Esophagus squamous epithelium (tissue), 5 donors: ENCODE results near the gene ADD1. TPM values are rescaled to one million over a fixed set of nuclear protein-coding genes. Genes with fewer than 3 reads are reported as not detected.

Experiments
- DNase-seq: peaks from one replicate; lab custom pipeline; 2025; lab: John Stamatoyannopoulos, UW
- H3K27ac ChIP-seq, 4 donors: fragments of 200-600 bp; sonication (generic); one replicate each; pipeline ENCODE4 v1.5.1; 2016 to 2019; ENCODE audit warnings: mild to moderate bottlenecking in 1 of 4
- H3K27me3 ChIP-seq, 4 donors: fragments of 200-600 bp; sonication (generic); 1 replicate in 3 of 4; 2 replicates in 1 of 4; pipeline versions ENCODE4 v1.5.1 to v1.6.0; 2017 to 2021; ENCODE audit warnings: antibody characterized with exemption in 1 of 4
- H3K36me3 ChIP-seq, 3 donors: fragments of 200-600 bp; sonication (generic); one replicate each; pipeline ENCODE4 v1.5.1; 2016 to 2019
- H3K4me1 ChIP-seq, 3 donors: fragments of 200-600 bp; sonication (generic); one replicate each; pipeline ENCODE4 v1.5.1; 2017 to 2019
- H3K4me3 ChIP-seq, 4 donors: fragments of 200-600 bp; sonication (generic); 1 replicate in 3 of 4; 2 replicates in 1 of 4; pipeline ENCODE4 v1.5.1; 2016 to 2019; ENCODE audit warnings: mild to moderate bottlenecking in 2 of 4, moderate library complexity in 1 of 4
- H3K9me3 ChIP-seq, 3 donors: fragments of 200-600 bp; sonication (generic); one replicate each; pipeline ENCODE4 v1.5.1; 2016 to 2019
- POLR2A ChIP-seq, 4 donors: fragments of 450-650 bp; IDR thresholded peaks; one replicate each; pipeline ENCODE4 v1.6.1; 2017; ENCODE audit warnings: antibody characterized with exemption in 4 of 4, mild to moderate bottlenecking in 4 of 4, moderate library complexity in 3 of 4
- WGBS, 2 donors: methylation state at CpG; one replicate each; pipeline ENCODE4 v1.1.5; 2018; 5-methylcytosine and 5-hydroxymethylcytosine counted together
- intact Hi-C: fragments of 100-400 bp; cut with DNase I; formaldehyde crosslinking; loops from one replicate; pipeline ENCODE4 v1.15.0; 2022
- total RNA-seq, 4 donors: library from RNA; depleted of rRNA; stranded (reverse); fragments of >200 nt; gene quantifications; one replicate each; pipeline ENCODE4 v1.1.0, GENCODE V29; 2016
- TF ChIP-seq, protein P1 (sequence below), 6 experiments: fragments of 450-650 bp in 4 of 6; fragments of 200-600 bp in 2 of 6; sonication (generic) in 2 of 6; IDR thresholded peaks; one replicate each; pipeline ENCODE4 v1.5.1; 2016 to 2019; ENCODE audit warnings: antibody characterized with exemption in 6 of 6, mild to moderate bottlenecking in 4 of 6, moderate library complexity in 4 of 6
- donor health status: DM: yes; HTN: yes; CAD: no.

ADD1 gene
- total RNA-seq, 4 donors from 2014 or later: 81.7 to 144 (median 103) TPM

DNA sequence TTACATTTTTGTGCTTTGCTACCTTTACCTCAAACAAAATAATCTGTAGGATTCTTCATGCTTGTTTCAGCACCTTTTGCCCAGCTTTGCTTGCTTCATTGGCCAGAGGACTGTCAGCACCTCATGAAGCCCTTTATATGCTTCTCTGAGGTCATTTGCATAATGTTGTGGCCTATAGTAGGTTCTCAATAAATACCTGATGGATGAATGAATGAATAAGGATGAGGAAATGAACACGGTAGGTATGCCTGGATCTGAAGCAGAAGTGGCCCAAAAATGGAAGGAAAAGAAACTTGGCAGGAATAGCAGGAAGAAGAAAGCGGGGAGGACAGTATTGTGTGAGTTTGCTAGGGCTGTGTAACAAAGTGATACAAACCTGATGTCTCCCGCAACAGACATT lies 127.6 kb downstream of the ADD1 start:
- no peaks in the 10 kb centered on the region for H3K27me3 ChIP-seq
- no peaks in the 10 kb centered on the region for H3K9me3 ChIP-seq
- TF ChIP-seq POLR2A (IDR thresholded peaks at IDR 0.05): no peak
- TF ChIP-seq, protein P1, sequence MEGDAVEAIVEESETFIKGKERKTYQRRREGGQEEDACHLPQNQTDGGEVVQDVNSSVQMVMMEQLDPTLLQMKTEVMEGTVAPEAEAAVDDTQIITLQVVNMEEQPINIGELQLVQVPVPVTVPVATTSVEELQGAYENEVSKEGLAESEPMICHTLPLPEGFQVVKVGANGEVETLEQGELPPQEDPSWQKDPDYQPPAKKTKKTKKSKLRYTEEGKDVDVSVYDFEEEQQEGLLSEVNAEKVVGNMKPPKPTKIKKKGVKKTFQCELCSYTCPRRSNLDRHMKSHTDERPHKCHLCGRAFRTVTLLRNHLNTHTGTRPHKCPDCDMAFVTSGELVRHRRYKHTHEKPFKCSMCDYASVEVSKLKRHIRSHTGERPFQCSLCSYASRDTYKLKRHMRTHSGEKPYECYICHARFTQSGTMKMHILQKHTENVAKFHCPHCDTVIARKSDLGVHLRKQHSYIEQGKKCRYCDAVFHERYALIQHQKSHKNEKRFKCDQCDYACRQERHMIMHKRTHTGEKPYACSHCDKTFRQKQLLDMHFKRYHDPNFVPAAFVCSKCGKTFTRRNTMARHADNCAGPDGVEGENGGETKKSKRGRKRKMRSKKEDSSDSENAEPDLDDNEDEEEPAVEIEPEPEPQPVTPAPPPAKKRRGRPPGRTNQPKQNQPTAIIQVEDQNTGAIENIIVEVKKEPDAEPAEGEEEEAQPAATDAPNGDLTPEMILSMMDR (IDR thresholded peaks at IDR 0.05): no peak
- no peak for DNase-seq
- no peak overlapping the region for H3K27ac ChIP-seq
- WGBS, 2 donors: 89 to 91% methylated on average over 3 of the region's 3 CpGs
- no peaks in the 10 kb centered on the region for H3K4me1 ChIP-seq
- no peaks in the 10 kb centered on the region for H3K36me3 ChIP-seq
- H3K4me3 ChIP-seq: no peak overlapping the region
- intact Hi-C loops: no loop called here

DNA sequence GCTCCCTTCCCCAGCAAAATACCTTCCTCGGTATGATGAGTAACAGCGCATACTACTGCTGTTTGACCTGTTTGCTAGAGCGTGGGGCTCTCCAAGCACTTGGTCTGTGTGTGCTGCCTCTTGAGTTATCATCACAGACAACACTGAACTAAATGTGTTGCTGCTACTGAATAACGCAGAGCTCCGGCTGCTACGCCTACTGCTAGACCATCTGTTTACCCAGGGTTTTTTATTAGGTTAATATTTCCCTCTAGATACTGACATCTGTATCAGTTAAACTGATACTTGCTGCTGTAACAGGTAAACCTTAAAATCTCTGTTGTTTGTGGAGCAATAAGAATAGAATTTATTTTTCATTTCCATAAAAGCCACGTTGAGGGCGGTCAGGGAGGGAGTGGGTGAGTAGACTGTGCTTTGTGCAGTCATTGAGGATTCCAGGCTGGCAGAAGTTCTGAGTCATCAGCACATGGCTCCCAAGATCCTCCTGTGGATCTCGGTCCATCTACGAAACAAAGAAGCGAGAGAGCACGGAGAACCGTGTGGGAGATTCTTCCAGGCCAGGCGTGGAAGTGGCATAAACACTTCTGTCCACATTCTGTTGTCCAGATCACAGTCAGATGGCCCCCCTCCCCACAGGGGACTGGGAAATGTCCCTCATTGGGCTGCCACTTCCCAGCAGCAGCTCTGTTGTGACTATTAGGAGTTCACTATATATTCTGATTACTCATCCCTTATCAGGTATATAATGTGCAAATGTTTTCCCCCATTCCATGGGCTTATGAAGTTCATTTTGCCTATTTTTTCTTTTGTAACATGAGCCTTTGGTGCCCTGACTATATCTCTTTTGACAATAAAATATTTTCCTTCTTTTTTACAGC lies 133.8 kb downstream of the ADD1 start:
- no peaks in the 10 kb centered on the region for H3K36me3 ChIP-seq
- no peak for DNase-seq
- TF ChIP-seq POLR2A (IDR thresholded peaks at IDR 0.05): no peak
- TF ChIP-seq, protein P1 (IDR thresholded peaks at IDR 0.05): no peak
- no peaks in the 10 kb centered on the region for H3K4me1 ChIP-seq
- no peak overlapping the region for H3K4me3 ChIP-seq
- intact Hi-C loops: no loop called here
- WGBS, 2 donors: 73 to 79% methylated on average over 14 of the region's 14 CpGs
- peaks cover 0 to 12% (median 3%) of the 10 kb centered on the region in 3 donors for H3K9me3 ChIP-seq
- H3K27me3 ChIP-seq: peaks cover 0 to 4% (median 0%) of the 10 kb centered on the region in 4 donors
- H3K27ac ChIP-seq: no peak overlapping the region

Other genes with a start within 250 kb of the ADD1 start
- 10 to 100 TPM; 40.1 to 58.2 (median 45.5) TPM for gene TNIP2, start 87.5 kb upstream of the ADD1 start, total RNA-seq
- gene SH3BP2, start 50.8 kb upstream of the ADD1 start, total RNA-seq: 10 to 100 TPM; 13.5 to 36.8 (median 34.0) TPM
- gene NOP14, start 119.6 kb downstream of the ADD1 start, total RNA-seq: 10 to 100 TPM; 22.6 to 31.3 (median 24.7) TPM
- 1 to 10 TPM; 2.9 to 5.5 (median 3.7) TPM for gene GRK4, start 119.7 kb downstream of the ADD1 start, total RNA-seq
- gene HTT-AS, start 230.7 kb downstream of the ADD1 start, total RNA-seq: not detected
- gene HTT, start 230.8 kb downstream of the ADD1 start, total RNA-seq: 100 to 1,000 TPM in 1 of 4 donors, 10 to 100 TPM in 3; 37.5 to 119 (median 48.7) TPM